A549 treated with Mapracorat at 1 μM for 4 hours (cell line): ENCODE measurements around the gene TMEM185A. TPM values are rescaled to one million over a fixed set of nuclear protein-coding genes. Genes with fewer than 3 reads are reported as not detected.

ENCODE experiments used
- total RNA-seq: library from RNA; stranded (reverse); fragments of 200-300 nt; extraction: Qiagen RNA extraction; gene quantifications from 5 replicates; pipeline ENCODE4 v1.2.3, GENCODE V29; 2022

TMEM185A gene
- 25.7 to 28.7 TPM (median 27.0 TPM) in 5 replicates for total RNA-seq

DNA sequence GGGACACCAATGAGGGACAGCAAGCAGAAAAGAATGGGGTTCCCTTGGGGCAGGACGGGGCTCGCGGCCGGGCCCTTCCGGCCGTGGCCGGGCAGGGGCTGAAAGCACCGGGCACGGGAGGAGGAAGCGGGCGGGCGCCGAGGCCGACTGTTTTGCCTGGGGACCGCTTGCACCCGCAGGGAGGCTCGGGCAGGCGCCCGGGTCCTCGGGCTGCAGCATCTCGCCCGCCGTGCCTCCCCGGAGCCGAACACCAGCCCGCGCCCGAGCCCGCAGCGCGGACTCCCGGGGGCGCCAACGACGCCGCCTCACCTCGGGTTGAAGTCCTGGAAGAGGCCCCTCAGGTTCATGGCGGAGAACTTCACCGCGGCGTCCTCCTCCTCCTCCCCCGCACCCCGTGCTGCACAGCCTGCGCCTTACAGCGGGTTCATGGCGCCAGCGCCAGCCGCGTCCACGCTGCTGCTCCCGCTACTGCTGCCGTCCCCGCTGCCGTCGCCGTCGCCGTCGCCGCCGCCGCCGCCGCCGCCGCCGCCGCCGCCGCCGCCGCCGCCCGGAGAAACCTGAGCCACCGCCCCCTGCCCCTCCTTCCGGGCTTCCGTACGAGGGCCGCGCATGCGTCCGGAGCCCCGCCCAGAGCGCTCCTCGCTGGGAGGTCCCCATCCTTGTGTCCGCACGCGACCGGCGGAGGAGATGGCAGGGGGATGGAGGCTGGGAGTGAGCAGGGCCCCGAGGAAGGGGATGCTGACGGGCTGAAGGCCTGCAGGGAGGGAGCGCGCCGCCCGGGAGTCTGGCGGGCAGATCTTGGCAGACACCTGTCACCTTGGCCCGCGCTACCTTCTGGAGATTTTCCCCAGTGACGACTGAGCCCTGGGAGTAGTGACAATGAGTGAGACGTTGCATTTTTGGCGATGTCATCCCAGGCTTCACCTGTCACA, at the start of gene TMEM185A:
Gene TMEM185A (minus strand): TSS at position 559 of the 932 bp plus-strand sequence. CDS start 212 bp downstream, at position 347.

DNA sequence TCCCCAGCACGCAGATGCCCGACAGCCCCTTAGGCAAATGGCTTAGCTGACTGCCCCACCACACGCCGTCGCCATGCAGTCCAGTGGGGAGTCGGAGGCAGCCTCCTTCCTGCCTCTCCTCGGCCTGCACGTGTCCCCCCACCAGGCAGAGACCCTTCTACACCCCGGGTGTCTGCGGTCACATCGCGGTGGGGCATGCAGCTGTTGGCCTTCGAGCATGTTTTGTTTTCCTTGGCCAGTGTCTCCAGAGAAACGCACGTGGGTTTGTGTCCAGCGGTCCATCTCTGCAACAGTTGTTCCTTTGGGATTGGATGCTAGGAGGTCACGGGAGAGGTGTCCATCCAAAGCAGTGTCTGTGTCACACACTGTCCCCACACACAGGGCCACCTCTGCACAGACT, 36.4 kb downstream of the TMEM185A start, which contains the start of gene HSFX2:
Gene HSFX2 (minus strand): TSS at position 101 of the 400 bp plus-strand sequence. CDS start 614 bp downstream, outside the sequence.

DNA sequence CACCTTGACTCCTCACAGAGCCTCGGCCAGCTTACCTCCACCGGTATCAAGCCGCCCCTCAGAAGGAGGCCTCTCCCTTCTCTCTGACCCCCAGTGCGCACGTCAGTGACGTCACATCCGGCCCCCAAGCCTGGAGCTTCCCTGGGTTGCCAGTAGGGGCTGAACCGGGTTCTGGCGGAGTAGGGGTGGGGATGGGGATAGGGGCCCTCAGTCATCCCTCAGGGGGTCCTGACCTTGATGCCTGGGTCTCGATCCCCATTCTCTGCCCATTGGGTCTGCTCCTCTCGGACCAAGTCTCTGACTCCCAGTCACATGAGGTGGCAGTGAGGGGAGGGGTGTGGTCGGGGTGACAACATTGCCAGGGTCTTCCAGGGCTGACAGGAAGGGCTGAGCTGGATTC, 44.2 kb downstream of the TMEM185A start, which contains the start of gene MAGEA9B:
Gene MAGEA9B (minus strand): TSS at position 101 of the 400 bp plus-strand sequence. CDS start 4,280 bp downstream, outside the sequence.

DNA sequence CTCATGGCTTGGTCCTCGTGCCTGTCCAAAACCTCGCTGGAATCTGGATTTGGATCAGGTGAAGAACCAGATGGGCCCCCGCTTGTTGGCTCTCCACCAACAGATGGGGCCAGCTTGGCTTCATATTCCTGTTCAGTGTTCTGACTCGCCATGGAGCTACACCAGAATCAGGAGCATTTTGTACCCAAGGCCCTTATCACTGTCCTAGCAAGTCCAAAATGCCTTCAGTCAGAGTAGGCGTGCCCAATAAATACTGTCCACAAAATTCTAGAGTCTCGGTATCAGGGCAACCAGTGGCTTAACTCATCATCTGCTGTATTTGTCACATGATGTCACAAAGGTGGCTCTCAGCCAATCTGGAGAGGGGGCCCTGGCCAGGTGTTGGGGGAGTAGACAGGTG, 81.9 kb downstream of the TMEM185A start, which contains the start of gene HSFX3:
Gene HSFX3 (minus strand): TSS at position 224 of the 400 bp plus-strand sequence. CDS start 72 bp downstream, at position 152.

Other genes starting within 250 kb of the TMEM185A start
- 79.7 to 110 TPM (median 101 TPM) in 5 replicates for gene IDS, start 126.5 kb downstream of the TMEM185A start, total RNA-seq
- 19.7 to 23.2 TPM (median 21.7 TPM) in 5 replicates for gene EOLA1, start 90.8 kb downstream of the TMEM185A start, total RNA-seq
- gene HSFX3, start 81.9 kb downstream of the TMEM185A start, total RNA-seq = not detected in 5 replicates
- not detected in 5 replicates for gene MAGEA9B, start 44.3 kb downstream of the TMEM185A start, total RNA-seq
- 0.14 to 0.27 TPM (median 0.17 TPM) in 3 of 5 replicates, not detected in the others for gene HSFX2, start 36.5 kb downstream of the TMEM185A start, total RNA-seq
- gene MAGEA11, start 80.3 kb upstream of the TMEM185A start, total RNA-seq = 0.07 TPM in 1 of 5 replicates, not detected in the others
- 0.09 to 0.53 TPM (median 0.24 TPM) in 5 replicates for gene HSFX1, start 142.3 kb upstream of the TMEM185A start, total RNA-seq
- gene MAGEA9, start 150.1 kb upstream of the TMEM185A start, total RNA-seq = not detected in 5 replicates
- gene MAGEA8, start 249.4 kb upstream of the TMEM185A start, total RNA-seq = not detected in 5 replicates